SHP77 (cell line): Measurements from ENCODE around the gene BRPF3.
"Not testable (repeated sequence)": the region's sequence is repeated elsewhere in the genome, so short reads cannot be mapped to it uniquely, and the experiment has no call there.

Experiments used
- DNase-seq, 2 experiments: peaks; one replicate each; lab custom pipeline; 2025; lab: John Stamatoyannopoulos, UW

BRPF3 gene

DNA sequence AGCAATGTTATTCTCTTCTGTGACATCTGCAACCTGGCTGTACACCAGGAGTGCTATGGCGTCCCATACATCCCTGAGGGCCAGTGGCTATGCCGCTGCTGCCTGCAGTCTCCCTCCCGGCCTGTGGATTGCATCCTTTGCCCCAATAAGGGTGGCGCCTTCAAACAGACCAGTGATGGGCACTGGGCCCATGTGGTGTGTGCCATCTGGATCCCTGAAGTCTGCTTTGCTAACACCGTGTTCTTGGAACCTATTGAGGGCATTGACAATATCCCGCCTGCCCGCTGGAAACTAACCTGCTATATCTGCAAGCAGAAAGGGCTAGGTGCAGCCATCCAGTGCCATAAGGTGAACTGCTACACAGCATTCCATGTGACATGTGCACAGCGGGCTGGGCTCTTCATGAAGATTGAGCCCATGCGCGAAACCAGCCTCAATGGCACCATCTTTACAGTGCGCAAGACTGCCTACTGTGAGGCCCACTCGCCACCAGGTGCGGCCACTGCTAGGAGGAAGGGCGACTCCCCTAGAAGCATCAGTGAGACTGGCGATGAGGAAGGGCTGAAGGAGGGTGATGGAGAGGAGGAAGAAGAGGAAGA lies 4.6 kb downstream of the BRPF3 start:
- no peak for DNase-seq

DNA sequence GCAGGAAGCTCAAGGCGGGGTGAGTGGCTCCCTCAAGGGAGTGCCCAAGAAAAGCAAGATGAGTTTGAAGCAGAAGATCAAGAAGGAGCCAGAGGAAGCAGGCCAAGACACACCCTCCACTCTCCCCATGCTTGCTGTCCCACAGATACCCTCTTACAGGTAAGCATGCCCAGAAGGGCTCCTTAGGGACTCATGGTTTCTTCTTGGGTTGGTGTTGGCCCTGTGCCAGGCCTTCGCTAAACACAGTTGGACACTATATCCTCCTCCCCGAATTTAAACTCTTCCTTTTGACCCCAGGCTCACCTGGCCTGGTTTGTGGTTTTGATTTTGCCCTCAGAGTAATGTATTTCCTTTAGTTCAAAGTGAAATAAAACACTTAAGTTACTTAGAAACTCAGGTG lies 5.1 kb downstream of the BRPF3 start:
- DNase-seq, result no peak

DNA sequence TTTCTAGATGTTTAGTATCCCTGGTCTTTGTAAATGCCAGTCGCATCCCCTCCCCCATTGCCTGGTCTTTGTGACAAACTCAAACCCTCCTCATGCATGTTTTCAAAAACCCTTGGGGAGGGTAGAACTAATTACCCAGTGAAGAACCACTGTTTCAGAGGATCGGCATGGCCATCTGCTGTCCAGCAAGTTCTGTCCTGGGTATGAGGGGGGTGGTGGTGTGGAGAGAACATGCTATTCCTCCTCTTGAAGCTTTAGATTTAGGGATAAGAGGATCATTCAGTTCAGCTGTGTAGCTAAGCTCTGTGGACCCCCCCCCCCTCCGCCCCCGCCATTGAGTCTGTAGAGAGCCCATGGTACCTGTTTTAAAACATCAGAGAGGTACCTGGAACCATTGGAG lies 5.6 kb downstream of the BRPF3 start:
- no peak for DNase-seq

DNA sequence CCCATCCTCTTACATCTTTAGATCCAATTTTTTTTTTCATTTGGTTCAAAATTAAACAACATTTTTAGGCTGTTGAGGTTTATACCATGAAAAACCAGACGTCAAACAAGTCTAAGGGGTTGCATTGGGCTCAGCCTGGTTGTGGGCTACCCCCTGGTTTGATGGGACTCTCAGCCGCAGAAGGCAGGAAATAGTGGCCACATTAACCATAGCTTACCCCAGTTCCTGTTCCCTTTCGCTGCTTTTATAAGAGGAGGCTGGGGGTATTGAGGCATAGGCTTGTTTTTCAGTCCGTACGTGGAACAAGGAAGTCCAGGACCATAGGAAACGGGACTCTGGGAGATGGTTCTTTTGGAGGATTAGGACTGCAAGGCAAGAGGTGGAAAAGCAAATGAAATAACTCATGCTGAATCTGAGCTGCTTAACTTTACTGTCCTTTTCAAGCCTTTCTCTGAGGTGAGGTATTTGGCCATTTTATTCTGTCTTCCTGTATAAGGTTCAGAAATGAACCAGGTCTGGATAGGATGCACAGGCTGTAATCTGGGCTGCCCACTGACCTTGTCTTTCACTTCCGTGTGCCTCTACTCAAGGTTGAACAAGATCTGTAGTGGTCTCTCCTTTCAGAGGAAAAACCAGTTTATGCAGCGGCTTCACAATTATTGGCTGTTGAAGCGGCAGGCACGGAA lies 7.7 kb downstream of the BRPF3 start:
- no peak for DNase-seq

DNA sequence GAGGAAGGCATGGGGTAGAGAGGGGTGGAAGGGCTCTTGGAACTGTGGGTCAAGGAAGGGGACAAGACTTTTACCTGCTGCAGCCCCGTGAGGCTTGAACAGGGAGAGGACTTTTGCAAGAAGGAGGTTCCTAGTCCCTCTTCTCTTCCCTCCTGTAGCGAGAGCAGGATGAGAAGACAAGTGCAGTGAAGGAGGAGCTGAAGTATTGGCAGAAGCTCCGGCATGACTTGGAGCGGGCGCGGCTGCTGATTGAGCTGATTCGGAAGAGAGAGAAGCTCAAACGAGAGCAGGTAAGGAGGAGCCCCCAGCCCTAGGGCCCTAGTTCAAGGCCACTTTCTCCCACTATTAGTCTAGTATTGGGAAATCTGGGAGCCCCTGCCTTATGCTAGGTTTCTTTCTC lies 10.6 kb downstream of the BRPF3 start:
- no peak for DNase-seq

DNA sequence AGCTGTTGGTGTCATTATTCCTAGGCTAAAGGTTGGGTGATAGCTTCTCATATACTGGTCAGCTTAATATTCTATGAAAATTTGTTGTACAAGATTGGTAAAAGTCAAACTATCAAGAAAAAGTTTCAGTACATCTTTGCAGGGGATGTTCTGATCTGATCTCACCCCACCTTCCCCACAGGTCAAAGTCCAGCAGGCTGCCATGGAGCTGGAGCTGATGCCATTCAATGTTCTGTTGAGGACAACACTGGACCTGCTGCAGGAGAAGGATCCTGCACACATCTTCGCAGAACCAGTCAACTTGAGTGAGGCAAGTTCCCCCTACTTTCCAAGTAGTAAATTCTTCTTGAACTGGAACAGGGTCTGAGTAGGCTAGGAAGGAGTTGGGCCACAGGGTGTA lies 13.1 kb downstream of the BRPF3 start:
- no peak for DNase-seq

DNA sequence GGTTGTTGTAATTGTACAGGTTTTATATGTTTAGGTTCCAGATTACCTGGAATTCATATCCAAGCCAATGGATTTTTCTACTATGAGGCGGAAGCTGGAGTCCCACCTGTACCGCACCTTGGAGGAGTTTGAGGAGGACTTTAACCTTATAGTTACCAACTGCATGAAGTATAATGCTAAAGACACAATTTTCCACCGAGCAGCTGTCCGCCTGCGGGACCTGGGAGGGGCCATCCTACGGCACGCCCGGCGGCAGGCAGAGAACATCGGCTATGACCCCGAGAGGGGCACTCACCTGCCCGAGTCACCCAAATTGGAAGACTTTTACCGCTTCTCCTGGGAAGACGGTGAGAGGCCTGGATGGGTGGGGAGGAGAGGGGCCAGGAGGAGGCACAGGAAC lies 13.6 kb downstream of the BRPF3 start:
- no peak for DNase-seq

DNA sequence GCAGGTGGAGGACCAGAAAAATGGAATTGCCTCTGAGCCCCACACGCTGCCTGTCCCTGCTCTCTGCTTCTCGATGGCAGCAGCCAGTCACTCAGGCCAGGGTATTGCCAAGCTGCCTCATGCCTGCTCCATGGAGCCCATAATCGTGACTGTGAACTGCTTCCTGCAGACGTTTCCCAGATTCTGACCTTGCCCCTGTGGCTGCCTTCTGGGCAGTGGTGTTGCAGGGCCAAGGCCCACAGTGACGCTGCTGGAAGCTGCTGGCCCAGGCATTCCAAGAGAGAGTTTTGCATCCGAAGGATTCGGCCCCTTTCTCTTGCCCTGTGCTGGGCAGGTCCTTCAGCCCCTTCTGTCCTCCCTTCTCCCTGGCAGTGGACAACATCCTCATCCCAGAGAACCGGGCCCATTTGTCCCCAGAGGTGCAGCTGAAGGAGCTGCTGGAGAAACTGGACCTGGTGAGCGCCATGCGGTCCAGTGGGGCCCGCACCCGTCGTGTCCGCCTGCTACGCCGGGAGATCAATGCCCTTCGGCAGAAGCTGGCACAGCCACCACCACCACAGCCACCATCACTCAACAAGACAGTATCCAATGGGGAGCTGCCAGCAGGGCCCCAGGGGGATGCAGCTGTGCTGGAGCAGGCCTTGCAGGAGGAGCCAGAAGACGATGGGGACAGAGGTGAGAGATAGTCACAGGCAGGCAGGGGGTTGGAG lies 14.5 kb downstream of the BRPF3 start:
- DNase-seq, result no peak

DNA sequence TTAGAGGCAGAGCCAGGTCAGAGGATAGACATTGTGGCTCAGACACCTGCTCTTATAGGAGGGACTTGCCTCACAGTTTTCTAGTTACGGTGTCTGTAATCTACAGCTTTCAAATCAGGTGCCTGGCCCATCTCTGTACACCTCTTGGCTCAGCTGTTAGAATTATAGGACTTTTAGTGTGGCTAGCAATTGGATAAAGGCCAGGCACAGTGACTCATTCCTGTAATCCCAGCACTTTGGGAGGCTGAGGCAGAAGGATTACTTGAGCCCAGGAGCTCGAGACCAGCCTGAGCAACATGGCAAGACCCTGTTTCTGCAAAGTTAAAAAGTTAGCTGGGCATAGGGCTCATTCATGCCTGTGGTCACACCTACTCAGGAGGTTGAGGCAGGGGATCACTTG lies 20.0 kb downstream of the BRPF3 start:
- DNase-seq, result no peak

DNA sequence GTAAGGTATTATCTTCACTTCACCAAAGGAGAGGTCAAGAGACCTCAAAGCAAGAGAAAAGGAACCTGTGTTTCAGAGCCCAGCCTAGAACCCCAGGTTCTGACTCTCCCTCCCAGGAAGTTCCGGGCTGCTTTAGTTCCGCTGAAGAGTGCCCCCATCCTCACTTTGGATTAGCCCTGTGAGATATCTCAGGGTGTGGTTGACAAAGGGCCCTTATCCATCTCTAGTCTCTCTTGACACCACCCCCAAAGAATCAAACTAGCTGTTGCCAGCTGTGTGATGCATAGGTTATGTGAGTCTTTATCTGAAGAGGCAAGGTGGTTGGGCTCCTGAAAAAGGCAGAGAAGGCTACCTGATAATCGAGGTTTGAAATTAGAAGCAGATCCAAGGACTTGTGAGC lies 20.6 kb downstream of the BRPF3 start:
- no peak for DNase-seq

DNA sequence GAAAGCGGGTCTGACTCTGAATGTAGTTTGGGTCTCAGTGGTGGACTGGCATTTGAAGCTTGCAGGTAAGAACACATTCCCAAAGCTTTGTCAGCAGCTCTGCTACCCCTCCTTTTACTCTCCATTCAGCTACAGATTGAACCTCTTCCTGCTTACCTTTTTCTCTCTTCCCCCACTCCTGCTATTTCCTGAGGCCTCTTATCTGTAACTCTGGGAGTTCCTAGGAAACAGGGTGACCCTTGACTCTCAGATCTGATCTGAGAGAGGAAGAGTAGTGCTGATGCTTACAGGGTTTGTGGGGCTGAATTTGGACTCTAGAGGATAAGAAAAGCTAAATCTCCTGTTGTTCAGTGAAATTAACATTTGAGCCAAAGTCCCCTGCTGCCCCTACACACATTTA lies 21.4 kb downstream of the BRPF3 start:
- no peak for DNase-seq

DNA sequence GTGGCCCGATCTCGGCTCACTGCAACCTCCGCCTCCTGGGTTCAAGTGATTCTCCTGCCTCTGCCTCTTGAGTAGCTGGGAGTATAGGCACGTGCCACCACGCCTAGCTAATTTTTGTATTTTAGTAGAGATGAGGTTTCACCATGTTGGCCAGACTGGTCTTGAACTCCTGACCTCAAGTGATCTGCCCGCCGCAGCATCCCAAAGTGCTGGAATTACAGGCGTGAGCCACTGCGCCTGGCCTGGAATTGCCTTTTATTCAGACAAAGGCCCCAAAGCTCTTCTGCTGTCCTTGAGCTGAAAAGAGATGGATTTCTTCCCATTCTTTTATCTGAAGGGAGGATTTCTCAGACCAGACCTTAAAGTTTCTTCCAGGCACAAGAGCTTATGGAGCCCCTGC lies 22.0 kb downstream of the BRPF3 start:
- DNase-seq, result not testable (repeated sequence)

DNA sequence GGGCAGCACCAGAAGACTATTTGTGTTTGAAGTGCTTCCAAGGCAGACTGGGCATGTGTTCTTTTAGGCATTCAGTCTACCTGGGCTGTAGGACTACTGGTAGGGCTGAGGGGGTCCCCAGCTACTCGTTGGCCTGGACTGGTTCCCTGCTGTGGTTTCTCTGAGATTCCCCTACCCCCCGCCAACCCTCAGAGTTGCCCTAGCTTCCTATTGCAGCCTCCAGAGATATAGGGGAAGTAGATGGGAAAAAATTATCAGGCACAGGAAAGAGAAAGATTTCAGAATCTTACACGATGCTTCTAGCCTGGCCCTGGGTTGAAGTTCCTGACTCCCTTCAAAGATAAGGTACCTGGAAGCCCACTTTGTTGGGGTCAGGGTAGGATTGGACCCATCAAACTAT lies 22.5 kb downstream of the BRPF3 start:
- no peak for DNase-seq

DNA sequence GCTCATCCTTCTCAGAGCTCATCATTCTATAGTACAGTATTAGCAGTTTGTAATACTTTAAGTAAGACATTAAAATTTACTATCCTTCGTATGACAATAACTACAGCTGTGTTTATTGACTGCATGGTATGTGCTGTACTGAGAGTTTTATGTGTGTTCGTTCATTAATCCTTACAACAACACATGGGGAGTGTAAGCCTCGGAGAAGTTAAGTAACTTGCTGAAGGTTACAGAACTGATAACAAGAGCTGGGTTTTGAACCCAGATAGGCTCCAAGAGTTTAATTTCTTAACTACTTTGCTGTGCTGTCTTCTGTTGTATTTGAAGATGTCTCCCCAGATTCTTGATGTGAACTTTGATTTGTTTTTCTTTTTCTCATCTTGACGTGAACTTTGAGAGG lies 23.7 kb downstream of the BRPF3 start:
- no peak for DNase-seq

DNA sequence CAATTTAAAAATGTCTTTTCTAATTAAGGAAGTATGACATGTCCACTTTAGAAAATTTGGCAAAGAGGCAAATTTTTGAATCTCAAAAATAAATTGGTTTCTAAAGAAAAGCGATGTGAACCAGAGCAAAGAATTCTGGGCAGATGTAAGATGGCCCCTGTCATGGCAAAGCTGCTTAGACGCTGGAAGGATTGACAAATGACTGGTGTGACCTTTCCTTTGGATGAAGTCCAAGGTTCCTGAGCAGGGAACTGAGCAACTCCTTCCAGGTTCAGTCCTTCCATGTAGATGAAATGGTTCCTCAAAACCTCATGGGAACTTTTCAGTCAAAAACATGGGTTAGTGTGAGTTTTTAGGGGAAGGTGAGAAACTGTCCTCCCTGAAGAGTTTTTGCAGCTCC lies 25.1 kb downstream of the BRPF3 start:
- DNase-seq, result no peak

DNA sequence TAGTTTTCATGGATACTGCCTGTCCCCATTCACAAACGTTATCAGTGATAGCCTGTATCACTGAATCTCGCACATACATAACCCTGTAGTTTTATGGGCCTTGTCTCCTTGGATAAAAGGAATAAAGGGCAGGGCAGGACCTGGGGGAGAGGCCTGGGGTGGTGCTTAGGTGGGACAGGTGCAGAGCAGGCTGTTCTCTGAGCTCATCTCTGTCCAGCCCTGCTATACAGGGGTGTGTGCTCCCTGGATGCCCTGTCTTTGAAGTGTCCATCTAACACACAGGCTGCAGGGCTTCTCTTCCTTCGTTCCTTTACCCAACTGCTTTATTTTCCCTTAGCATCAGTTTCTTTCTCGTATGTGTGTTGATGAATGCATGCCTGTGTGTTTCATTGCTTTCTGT lies 26.4 kb downstream of the BRPF3 start:
- no peak for DNase-seq

DNA sequence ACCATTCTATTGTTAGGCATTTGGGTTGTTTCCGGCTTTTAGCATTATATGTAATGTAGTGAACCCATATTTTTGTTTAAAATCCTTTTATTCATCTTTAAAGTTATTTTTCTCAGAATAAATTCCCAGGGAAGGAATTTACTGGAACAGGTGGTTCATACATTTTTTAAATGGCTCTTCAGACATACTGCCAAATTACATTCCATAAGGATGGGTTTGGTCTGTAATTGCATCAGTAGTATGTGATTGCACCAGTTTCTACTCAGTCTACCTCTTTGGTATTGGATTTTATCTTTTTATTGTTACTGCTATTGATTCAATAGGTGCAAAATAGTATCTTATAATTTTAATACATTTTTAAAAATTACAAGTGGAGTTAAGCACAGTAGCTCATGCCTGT lies 27.2 kb downstream of the BRPF3 start:
- no peak for DNase-seq

DNA sequence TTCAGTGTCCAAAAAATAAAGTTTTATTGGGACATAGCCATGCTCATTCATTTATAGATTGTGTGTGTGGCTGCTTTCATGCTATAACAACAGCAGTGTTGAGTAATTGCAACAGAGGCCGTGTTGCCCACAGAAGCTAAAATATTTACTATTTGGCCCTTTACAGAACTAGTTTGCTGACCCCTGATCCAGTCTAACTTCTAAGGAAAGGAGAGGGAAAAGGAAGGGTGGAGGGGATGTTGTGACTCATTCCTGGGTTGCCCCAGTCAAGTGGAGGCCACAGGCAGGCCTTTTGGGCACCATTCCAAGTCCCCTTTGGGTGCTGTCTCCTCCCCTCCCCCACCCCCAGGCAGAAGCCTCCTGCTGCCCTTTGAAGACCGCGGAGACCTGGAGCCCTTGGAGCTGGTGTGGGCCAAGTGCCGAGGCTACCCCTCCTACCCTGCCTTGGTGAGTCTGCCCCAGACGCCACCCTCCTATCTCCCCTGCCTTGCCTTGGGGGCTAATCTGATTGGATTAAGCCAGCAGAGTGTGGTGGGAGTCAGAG lies 28.4 kb downstream of the BRPF3 start:
- DNase-seq, result no peak

DNA sequence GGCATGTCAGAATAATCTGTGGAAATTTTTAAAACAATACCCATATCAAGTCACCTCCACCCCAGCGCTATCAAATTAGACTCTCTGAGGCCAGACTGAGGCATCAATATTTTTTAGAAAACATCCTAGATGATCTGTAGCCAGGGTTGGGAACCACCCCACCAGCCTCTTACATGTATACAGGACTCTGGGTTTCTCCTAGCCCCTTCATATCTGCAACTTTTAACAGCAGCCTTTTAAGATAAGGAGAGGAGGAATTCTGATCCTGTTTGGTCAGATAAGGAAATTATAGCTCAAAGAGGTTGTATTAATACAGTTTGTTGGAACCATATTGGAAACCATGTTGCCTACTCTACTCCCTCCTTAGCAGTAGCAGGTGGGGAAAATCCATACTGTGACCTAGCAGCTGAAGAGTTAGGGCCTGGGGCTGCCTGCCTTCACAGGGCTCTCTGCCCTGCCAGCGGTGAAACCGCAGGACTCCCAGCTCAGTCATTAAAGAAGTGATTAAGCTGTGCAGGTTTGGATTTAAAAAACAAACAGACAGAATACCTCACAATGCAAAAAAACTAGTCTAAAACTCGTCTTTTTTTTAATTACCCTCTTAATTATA lies 30.0 kb downstream of the BRPF3 start:
- DNase-seq, result no peak

DNA sequence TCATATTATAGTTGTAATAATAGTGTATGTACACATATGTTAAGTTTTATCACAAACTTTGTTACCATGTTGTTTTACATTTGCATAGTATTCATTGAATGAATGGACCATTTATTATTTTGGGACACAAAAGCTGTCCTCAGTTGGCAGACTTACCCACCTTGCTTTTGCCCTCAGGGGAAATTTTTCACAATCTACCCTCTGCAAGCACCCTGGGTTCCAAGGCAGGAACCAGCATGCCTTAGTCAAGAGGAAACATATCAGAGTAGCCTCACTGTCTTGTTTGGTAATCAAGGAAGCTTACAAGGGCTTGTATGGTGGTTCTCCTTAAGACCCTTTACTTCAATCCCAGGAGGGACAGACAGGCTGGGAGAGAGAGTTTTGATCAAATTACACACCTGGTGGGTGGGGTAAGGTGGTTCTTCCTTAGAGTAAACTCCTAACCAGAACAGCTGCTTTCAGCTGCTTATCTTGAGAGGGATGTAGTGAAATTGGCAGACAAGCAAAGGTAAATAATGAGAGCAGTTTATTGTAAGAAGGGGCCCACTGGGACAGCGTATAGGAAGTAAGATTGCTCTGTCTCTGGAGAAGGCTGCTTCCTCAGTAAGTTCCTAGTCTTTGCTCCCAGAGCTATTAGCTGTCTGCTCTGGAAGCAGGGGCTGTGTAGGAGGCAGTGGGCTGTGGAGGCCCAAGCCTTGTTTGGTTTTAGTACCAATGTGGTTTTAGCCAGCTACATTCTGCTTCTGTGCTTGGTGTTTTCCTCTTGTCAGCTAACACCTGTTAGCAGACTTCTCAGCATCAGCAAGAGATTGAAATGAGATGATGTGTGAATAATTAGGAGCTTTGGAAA lies 31.1 kb downstream of the BRPF3 start:
- no peak for DNase-seq

DNA sequence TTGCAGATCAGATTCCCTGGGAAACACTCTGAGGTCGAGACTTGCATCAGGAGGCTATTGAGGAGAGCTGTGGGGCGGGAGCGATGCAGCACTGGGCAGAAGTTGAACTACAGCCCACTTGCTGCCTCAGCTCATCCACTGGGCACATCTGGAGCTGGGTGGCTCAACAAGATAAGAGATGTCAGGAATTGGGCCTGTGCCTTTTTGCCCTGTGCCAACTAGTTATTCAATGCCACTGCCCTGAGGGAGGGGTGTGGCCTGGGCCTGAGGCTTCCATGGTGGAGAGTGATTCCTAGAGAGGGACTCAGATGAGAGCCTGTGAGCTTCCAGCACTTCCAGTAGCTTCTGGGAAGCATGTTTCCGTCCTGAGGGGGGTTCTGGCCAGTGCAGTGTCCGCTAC lies 32.7 kb downstream of the BRPF3 start:
- no peak for DNase-seq

DNA sequence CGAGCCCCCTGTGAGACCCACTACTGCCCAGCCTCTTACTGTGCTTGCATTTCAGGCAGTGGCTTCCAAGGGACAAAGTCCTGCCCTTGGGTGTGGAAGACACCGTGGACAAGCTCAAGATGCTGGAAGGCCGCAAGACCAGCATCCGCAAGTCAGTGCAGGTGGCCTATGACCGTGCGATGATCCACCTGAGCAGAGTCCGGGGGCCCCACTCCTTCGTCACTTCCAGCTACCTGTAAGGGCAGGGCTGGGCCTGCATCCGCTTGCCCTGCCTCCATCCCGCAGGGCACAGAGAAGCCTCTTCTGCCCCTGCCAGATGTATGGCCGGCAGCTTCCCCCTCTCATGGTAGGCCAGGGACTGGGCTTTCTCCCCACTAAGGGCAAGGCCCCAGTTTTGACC lies 33.8 kb downstream of the BRPF3 start:
- DNase-seq, result no peak
